ENCODE measurements around the gene FOXO3. TPM values are rescaled to one million over a fixed set of nuclear protein-coding genes. Genes with fewer than 3 reads are reported as not detected.

FOXO3 gene
- total and polyA plus RNA-seq, 2 of the 8 experiments (the other 6 are each of a cell fraction or from before 2014, with no cell fraction given), result 13.1 to 19.3 TPM

GRCh38 chr6:108667993-108668392 lies 107.3 kb downstream of the FOXO3 start:
- Histone ChIP-seq H3K4ac (replicated peaks; ENCODE audit: insufficient read length, low read depth, low read length) (no peak overlapping the region), H3K79me2 (ENCODE audit: control insufficient read depth in 1 of 2, insufficient read depth in 2 of 2, low read length in 2 of 2) (peaks cover 0 to 39% of the 10 kb centered on the region in 2 experiments; a peak in 2 of 4 replicates)
- no peak for DNase-seq (ENCODE audit: low read depth in 1 of 2, low spot score in 2 of 2)
- TF ChIP-seq E2F6 (IDR thresholded peaks at IDR 0.05), result peak; percentile 25; the same call in 1 of the 2 replicates
- TF ChIP-seq BACH1 (IDR thresholded peaks at IDR 0.05; ENCODE audit: low read length), result no peak
- no peak for TF ChIP-seq RXRA (IDR thresholded peaks at IDR 0.05; ENCODE audit: insufficient read depth, low read depth, low read length)
- no peak for TF ChIP-seq KDM4A (IDR thresholded peaks at IDR 0.05; ENCODE audit: low read depth, low read length, severe bottlenecking)
- no peak for TF ChIP-seq JUN (IDR thresholded peaks at IDR 0.05; ENCODE audit: low read depth, low read length)
- 0 out of 2 replicates have a peak, but pooled peaks have one; percentile 29 for TF ChIP-seq MAX (IDR thresholded peaks at IDR 0.05)
- TF ChIP-seq CHD2 (IDR thresholded peaks at IDR 0.05; ENCODE audit: low read length), result no peak
- TF ChIP-seq CTCF (IDR thresholded peaks at IDR 0.05; ENCODE audit: control extremely low read depth in 1 of 3, insufficient read depth in 1 of 3, low read depth in 1 of 3, low read length in 3 of 3), result no peak
- no peak for TF ChIP-seq CBX8 (IDR thresholded peaks at IDR 0.05; ENCODE audit: borderline replicate concordance, low read depth, low read length)

More at GRCh38 chr6:108667993-108668392, 107.3 kb downstream of the FOXO3 start:
- H4K5ac ChIP-seq (ENCODE audit: insufficient read length, low read depth, low read length), result no peak overlapping the region
- no peak overlapping the region for H3K4me3 ChIP-seq (ENCODE audit: extremely low read depth in 1 of 4, insufficient read depth in 2 of 4, low read depth in 3 of 4, low read length in 4 of 4)
- WGBS, 2 experiments (ENCODE audit: extremely low coverage in 1 of 2, insufficient coverage in 1 of 2, insufficient read length in 1 of 2, insufficient replicate concordance in 2 of 2, low coverage in 1 of 2, low lambda C conversion rate in 2 of 2, missing lambda C conversion rate in 1 of 2), result 73% methylated on average over 7 of the region's 7 CpGs; no CpG with 5 or more reads in 1 of the 2 experiments
- H4K20me1 ChIP-seq (replicated peaks in 1 of 2; ENCODE audit: control insufficient read depth in 1 of 2, insufficient read depth in 2 of 2, low read length in 2 of 2), result no peaks in the 10 kb centered on the region
- H2BK15ac ChIP-seq (ENCODE audit: low read length), result peak overlapping the region; percentile 50; the same call in 1 of the 2 replicates
- POLR2A ChIA-PET (ENCODE audit: partially characterized antibody), result no interaction called here
- H3K14ac ChIP-seq (ENCODE audit: insufficient read length), result no peak overlapping the region
- no peak overlapping the region for H2BK5ac ChIP-seq (ENCODE audit: low read depth, low read length)
- peaks cover 9 to 24% (median 20%) of the 10 kb centered on the region in 4 experiments for H3K4me1 ChIP-seq (replicated peaks in 1 of 4; ENCODE audit: control insufficient read depth in 3 of 4, insufficient read depth in 4 of 4, low read length in 3 of 4)
- CTCF ChIA-PET (ENCODE audit: partially characterized antibody), result interaction anchor here (0.5 to 1.3 kb wide), 4 partner anchors 33 to 417 kb away, joined by 3 read pairs; no protein-coding TSS in a partner anchor
- H2BK12ac ChIP-seq (ENCODE audit: low read depth, low read length), result no peak overlapping the region
- no peaks in the 10 kb centered on the region for H3K27me3 ChIP-seq (replicated peaks in 1 of 4; ENCODE audit: control insufficient read depth in 3 of 4, extremely low read depth in 1 of 4, insufficient read depth in 3 of 4, low read length in 3 of 4)
- no peak overlapping the region for H3K27ac ChIP-seq (ENCODE audit: low read depth, low read length)
- no peak overlapping the region for H3K4me2 ChIP-seq (ENCODE audit: insufficient read depth in 1 of 2, low read depth in 2 of 2, low read length in 2 of 2)
- H3K9ac ChIP-seq (replicated peaks in 1 of 4; ENCODE audit: extremely low read depth in 1 of 4, low read depth in 3 of 4, low read length in 3 of 4), result no peak overlapping the region
- 0 out of 2 replicates have a peak overlapping the region, but pooled peaks have one; percentile 8 for H2BK20ac ChIP-seq (ENCODE audit: low read length)
- no peak overlapping the region for H2BK120ac ChIP-seq (replicated peaks; ENCODE audit: low read depth, low read length)
- H3K79me1 ChIP-seq (ENCODE audit: low read depth, low read length), result peaks cover 3% of the 10 kb centered on the region; the same call in 1 of the 2 replicates
- no peak overlapping the region for H3K23ac ChIP-seq (ENCODE audit: insufficient read length)
- no peak overlapping the region for H3K56ac ChIP-seq (replicated peaks; ENCODE audit: insufficient read length, low read depth, low read length)
- H3K23me2 ChIP-seq (ENCODE audit: low read depth, low read length), result no peaks in the 10 kb centered on the region
- H4K8ac ChIP-seq (ENCODE audit: extremely low read depth, insufficient read depth, low read length), result no peak overlapping the region; the same call in 1 of the 2 replicates
- no peak overlapping the region for H2AK5ac ChIP-seq (ENCODE audit: low read depth, low read length)
- H3K9me3 ChIP-seq (ENCODE audit: insufficient read depth in 2 of 2, low read depth in 1 of 2, low read length in 1 of 2), result no peaks in the 10 kb centered on the region
- FAIRE-seq, result no peak
- H3K36me3 ChIP-seq (ENCODE audit: control insufficient read depth in 2 of 4, insufficient read depth in 4 of 4, low read length in 3 of 4), result peaks cover 0 to 2% (median 0%) of the 10 kb centered on the region in 4 experiments; a peak in 3 of 8 replicates
- no peak overlapping the region for H2AFZ ChIP-seq (ENCODE audit: low read length)
- H4K91ac ChIP-seq (replicated peaks; ENCODE audit: insufficient read length, low read length), result no peak overlapping the region
- H3K18ac ChIP-seq (ENCODE audit: extremely low read depth, low read length), result peak overlapping the region; percentile 25; the same call in 1 of the 2 replicates
